COR-L47 (cell line): Measurements from ENCODE around the gene TARS3.
A peak's percentile ranks its signal among the peaks of the same experiment; 100 is the strongest.

Source experiments
- DNase-seq: peaks from one replicate; lab custom pipeline; 2025; lab: John Stamatoyannopoulos, UW

The TARS3 gene

DNA sequence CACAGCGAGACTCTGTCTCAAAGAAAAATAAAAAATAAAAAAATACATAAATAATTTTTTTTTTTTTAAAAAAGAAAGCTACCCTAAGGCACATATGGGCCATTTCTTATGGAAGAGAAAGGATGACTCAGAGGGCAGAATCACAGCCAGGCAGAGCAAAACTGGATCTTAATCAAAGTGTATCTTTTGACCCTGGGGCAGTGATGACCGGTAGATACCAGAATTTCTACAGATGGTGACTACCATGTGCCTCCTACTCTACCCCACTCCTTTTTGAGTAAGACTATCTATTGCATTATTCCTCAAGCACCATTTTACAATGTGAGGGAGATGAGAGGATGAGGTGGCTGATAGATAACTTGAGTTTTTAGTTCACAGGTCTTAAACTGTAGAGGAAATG lies 26.0 kb downstream of the TARS3 start:
- no peak for DNase-seq

DNA sequence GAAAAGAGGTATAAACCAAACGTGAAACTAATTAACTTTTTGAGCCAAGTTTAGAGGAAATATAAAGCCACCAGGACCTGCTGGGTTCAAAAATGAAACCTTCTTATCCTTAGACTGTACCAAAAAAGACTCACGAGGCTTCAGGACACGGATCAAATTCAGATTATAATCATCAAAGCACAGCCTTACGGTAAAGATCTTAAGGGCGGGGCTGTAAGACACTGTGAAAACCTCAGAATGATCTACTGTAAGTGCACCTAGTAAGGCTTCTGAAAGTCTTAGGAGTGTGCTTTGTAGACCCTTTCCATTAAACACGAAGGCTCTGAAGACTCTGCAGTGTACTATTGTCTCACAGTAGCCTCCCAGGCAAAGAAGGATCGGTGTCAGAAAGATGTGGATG lies 26.8 kb downstream of the TARS3 start:
- DNase-seq, result no peak

DNA sequence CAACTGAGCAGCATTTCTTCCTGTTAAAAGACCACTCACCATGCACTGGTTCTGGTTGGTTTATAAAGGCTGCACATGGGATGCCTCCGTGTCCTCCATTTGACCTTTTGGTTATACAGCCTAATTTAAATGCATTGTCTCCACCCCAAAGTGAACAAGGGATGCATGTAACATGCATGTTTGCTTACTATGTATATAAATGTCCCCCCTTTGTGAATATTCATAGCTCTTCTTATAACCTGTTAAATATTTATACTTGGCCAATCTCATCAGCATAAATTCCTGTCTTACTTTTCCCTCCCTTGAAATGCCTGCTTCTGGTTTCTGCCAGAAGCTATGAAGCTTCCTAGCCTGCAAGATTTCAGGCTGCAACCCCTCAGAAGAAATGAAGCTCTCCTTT lies 27.4 kb downstream of the TARS3 start:
- no peak for DNase-seq

DNA sequence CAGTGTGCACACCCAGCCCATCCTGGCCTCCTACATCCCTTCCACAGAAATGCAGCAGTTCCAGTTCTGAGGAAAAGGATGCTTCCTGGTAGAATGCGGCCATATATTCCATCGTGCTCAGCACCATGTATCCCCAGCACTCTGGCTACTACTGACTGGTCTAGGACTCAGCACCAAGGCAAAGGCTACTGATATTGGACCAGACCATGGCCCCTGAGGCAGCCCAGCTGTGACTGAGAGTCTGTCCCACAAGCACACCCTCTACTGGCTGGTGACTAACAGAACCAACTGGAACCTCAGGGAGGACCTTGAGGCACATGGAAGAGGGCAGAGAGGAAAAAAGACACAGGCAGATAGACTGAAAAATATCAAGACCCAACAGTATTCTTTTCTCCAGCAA lies 30.0 kb downstream of the TARS3 start:
- DNase-seq, result no peak

DNA sequence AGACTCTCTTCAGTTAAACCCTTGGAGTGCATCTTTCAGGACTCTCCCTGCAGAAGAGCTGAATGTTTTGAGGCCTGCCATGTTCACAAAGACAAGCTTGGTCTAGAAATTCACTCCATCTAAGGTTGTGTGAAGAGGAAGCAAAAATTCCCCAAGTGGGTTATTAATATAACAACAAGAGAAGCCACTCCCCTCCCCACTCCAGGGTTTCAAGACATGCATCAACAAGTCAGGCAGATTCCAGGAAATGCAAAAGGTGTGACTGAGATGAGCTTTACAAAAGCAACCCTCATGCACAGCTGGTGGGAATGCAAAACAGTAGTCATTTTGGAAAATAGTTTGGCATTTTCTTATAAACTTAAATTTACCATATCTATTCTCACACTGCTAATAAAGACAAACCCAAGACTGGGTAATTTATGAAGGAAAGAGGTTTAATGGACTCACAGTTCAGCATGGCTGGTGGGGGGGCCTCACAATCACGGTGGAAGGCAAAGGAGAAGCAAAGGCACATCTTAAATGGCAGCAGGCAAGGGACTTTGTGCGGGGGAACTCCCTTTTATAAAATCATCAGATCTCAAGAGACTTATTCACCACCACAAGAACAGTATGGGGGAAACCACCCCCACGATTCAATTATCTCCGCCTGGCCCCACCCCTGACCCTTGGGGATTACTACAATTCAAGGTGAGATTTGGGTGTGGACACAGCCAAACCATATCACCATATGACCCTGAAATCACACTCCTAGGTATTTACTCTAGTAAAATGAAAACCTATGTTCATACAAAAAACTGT lies 31.3 kb downstream of the TARS3 start:
- no peak for DNase-seq

DNA sequence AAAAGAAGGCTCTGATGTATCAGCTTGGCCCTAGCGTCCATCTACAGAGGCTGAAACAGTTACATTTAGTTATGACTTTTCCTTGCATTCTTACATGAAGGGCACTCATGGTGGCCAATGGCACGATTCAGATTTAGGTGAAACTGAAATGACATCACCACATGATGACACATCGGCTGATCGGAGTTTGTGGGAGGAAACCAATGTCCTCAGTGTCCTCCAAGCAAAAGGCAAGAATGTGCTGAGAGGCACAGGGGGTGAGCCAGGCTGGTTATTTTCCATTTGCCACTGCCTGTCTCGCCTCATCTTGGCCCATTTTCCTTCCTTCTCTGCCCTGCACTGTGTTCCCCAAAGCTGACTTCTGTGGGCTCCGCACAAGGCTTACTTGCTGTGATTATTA lies 34.4 kb downstream of the TARS3 start:
- no peak for DNase-seq

DNA sequence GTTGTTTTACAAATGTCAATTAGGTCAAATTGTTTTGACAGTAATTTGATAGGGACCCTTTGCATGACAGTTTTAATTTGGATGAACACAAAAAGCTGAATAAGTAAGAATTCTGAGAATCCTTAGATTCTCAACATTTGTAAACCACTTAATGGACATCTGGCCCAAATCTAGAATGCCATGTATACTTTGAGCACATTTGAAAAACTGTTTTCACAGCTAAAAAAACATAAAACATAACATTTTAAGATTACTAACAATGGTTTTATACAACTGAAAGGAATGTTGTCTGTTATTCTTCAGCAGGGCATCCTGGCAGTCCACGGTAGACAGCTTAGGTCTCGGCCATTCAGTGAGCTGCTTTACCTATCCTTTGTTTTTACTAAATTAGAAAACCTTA lies 37.6 kb downstream of the TARS3 start:
- DNase-seq, result no peak

DNA sequence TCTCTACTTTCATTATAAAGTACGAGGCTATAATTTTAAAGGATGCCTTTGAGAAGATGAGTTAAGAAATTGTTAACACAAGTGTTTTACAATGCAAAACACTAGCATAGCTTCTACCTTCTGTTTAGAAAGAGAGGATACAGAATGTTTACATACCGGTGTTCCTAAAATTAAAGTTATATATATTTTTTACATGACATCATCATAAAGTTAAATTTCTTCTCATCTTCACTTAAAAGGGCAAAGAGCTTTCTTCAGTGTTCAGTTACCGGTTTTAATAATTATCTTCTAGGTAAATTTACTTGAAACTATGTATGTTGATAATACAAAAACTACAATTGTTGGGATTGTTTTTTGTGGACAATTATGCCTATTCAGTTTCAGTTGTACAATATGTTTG lies 39.4 kb downstream of the TARS3 start:
- no peak for DNase-seq

DNA sequence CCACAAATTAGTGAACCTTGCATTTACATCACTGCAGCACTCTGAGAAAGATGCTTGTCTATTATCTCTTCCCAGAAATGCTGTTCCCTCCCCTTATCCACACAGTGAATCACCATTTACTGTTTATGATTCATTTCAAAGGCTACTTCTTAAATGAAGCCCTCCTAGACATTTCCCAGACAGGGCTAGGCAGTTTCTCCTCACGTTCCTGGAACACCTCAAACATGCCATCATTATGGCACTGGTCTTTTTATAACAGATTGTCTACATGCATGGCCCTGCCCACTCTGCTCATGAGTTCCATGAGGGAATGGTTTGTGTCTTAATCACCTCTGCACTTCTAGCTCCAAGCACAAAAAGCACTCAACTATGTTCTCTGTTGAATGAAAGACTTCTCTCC lies 39.9 kb downstream of the TARS3 start:
- no peak for DNase-seq

DNA sequence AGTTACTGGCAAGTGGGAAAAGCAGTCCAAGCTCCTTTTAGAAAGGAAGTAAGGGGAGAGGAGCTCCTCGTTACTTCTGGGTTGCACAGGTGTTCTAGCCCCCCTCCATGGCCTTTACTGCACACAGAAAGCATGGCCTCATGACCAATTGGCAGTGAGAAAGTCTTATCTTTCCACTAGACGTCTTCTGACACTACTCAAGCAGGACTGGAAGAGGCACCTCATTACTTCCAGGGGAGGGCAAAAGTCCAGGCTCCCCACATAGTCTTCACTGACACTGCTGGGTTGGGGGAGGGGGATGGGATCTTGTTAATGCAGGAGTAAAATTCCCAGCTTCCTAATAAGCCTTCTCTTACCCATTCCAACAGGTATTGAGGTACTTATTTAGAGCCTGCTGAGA lies 44.5 kb downstream of the TARS3 start:
- DNase-seq, result no peak

DNA sequence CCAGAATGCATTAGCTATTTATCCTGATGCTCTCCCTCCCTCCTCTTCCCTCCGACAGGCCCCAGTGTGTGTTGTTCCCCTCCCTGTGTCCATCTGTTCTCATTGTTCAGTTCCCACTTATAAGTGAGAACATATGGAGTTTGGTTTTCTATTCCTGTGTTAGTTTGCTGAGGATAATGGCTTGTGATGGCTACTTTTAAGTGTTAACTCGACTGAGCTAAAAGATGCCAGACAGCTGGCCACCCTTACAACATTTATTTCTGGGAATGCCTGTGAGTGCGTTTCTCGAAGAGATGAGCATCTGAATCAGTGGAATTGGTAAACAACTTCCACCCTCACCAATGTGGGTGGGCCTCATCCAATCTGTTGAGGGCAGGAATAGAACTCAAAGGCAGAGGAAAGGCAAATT lies 47.3 kb downstream of the TARS3 start:
- DNase-seq, result no peak

DNA sequence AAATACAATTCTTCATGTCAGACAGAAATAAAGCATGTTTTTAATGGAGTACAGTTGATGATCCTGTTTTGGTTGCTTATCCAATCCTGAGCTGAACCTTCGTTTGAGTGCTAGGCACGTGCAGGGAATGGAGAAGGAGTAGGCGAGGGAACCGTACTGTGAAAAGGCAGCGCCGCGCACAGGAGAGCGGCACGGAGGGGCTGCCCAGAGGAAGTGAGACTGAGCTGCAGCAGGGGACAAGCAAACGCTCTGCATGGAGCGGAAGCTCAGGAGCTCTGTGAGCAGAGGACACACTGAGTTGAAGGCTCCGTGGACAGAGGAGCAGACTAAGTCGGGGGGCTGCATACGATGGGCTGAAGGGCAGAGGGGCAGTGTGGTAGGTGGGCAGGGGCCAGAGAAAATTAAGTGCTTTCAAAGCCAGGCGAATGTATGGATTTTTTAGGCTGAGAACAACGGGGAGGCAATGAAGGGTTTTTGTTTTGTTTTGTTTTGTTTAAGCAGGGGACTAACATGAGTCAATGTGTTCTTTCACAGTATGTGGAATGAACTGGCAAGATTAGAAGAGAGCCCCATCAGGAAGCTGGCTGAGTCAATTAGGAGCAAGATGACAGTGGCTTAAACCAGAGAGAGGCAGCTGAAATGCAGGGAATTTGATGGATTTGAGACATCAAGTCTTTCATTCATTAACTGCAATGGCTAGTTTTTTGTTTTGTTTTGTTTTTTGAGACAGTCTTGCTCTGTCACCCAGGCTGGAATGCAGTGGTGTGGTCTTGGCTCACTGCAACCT lies 48.3 kb downstream of the TARS3 start:
- DNase-seq, result no peak

DNA sequence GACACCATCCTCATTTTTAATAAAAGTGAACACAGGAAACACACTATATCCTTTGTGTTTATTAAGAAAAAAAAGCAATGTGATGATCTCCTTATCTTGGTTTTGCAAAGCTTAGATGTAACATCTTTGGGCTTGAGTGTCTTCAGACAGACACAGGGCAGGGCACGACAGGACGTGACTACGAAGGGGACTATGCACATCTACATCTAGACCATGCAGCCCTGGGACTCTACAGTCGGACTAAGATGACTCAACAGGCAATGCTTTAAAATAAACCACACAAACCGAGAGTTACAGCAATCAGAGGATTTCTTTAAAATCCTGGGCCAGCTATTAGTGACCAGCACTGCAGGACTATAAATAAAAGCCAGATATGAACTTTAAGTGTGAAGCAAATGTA lies 49.3 kb downstream of the TARS3 start:
- DNase-seq, result no peak

DNA sequence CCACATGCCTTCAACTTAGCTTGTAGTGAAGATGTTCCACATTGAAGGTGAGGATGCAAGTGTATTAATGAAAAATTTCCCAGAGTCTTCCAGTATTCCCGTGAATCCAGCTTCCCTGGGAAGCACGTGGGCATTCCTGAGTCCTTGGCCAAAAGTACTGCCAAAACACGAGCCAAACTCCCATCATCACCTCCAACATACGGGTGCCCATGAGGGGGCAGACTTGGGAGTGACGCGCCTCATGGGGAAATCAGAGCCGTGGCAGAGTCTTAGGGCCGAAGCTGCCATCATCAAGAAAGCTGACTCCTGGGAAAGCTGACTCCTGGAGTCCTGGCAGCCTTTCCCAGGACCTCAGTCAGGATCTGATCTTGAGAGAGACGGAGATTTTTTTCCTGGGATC lies 52.0 kb downstream of the TARS3 start:
- DNase-seq, result no peak

DNA sequence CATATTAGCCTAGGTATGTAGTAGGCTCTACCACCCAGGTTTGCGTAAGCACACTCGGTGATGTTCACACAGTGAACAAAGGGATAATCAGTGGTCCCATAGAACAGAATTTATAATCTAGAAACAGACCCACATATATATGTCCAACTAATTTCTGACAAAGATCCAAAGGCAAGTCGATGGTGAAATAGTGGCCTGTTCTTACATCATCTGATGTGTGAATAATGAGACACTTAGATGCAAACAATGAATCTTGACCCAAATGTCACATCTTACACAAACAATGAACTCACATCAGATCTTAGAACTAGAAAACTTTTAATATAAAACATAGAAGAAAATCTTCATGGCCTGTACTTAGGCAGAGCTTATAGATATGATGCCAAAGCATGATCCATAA lies 54.5 kb downstream of the TARS3 start:
- DNase-seq, result no peak

DNA sequence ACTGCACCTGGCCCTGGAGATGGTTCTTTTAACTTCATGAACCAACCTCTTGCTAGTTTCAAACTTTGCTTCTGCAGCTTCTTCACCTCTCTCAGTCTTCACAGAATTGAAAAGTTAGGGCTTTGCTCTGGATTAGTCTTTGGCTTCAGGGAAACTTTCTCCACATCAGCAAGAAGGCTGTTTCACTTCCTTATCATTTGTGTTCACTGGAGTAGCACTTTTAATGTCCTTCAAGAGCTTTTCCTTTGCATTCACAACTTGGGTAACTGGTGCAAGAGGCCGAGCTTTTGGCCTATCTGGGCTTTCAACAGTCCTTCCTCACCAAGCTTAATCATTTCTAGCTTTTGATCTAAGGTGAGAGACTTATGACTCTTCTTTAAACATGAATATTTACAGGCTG lies 56.4 kb downstream of the TARS3 start:
- DNase-seq, result no peak

DNA sequence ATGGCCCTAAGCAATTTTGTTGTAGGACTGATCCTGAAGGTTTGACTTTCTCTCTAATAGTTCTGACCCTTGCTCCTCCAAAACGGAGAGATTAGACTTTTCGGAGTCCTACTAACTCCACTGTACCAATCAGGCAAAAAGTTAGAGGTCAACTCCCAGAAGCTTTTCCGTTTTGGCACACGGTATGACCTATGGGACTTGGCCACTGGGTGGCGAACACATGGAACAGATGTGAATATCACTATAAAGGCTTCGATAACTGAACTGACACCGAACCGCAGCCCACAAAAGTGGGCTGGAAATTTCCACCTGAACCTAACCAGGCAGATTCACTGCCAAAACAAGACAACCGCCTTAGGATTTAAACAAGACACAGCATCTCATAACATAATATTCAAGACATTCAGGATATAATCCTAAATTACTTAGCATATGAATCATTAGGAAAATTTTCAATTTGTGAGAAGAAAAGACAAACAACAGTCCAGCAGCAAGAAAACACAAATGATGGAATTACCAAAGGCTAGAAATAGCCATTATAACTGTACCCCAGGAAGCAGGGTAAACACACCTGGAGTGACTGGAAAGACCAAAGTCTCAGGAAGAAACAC lies 59.9 kb downstream of the TARS3 start:
- DNase-seq, result no peak

DNA sequence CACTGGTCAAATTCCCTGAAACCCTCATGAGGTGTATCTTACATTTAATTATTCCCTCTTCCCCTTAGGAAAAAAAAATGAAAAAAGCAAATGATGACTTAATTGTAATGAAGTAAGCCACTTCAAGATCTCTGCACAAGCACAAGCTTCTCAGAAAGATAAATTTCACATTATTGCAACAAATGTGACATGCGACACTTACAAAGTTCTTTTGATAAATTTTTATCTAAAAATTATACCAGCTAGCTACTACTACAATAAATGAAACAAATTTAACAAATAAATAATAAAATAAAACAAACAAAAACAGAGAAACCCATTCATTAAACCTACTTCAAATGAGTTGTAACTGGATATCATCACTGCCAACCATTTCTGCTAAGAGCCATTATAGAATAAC lies 62.1 kb downstream of the TARS3 start:
- DNase-seq, result no peak

DNA sequence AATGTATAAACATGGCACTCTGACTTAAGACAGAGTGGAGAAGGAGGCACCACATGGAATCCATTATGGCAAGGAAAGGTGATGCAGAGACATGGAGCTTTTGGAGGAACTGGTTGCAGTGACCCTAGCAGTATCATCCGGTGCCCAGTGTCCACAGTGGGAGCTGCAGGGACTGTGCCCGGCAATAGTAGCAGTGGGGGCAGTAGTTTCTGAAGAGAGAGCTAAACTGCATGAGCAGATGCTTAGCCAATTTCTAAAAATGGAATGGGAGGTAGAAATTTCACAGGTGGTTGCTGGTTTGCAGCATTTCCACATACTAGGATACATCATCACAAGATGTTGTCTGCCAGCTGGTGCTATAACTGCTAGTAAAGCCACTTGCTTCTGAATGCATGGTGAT lies 64.3 kb downstream of the TARS3 start:
- DNase-seq, result no peak

DNA sequence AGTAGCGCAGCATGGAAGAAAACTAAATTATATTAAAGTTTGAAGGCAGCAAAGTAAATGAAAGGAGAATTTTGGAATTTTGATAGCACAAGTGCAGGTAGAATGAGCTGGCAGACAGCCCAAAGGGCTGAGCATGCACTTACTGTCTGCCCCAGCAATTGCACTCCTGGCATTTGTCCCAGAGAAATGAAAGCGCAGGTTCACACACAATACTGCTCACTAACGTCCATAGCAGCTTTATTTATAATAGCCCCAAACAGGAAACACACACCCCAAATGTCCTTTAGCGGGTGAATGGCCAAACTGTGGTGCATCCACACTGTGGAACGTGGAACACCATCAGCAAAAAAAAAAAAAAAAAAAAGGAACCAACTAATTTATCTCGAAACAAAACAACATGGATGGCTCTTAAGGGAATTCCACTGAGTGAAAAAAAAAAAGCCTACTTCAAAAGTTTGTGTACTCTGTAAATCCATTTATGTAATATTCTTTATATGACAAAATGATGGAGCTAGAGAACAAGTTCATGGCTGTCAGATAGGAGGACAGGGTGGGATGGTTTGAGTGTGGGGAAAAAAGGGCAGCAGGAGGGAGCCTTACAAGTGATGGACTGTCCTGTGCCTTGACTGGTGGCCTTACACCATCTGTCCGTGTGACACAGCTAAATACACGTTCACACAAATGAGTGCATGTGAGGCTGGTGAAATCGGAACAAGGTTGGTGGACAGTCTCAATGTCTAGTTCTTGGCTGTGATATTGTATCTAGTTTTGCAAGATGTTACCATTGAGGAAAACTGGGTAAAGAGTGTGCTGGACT lies 66.1 kb downstream of the TARS3 start:
- DNase-seq, result peak; percentile 90

DNA sequence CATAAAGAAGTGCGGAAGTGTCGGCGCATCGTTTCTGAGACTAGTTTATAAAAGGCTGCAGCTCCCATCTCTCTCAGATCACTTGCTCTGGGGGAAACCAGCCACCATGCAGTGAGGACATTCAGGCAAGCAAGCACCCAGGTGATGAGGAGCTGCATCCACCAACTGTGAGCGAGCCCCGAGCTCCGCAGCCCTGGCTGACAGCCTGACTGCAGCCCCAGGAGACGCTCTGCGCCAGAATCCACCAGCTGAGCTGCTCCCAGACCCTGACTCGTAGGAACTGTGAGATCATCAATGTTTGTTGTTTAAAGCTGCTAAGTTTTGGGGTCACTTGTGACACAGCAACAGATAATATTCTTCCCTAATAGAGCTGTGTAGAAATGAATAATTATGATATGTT lies 67.1 kb downstream of the TARS3 start:
- DNase-seq, result no peak

DNA sequence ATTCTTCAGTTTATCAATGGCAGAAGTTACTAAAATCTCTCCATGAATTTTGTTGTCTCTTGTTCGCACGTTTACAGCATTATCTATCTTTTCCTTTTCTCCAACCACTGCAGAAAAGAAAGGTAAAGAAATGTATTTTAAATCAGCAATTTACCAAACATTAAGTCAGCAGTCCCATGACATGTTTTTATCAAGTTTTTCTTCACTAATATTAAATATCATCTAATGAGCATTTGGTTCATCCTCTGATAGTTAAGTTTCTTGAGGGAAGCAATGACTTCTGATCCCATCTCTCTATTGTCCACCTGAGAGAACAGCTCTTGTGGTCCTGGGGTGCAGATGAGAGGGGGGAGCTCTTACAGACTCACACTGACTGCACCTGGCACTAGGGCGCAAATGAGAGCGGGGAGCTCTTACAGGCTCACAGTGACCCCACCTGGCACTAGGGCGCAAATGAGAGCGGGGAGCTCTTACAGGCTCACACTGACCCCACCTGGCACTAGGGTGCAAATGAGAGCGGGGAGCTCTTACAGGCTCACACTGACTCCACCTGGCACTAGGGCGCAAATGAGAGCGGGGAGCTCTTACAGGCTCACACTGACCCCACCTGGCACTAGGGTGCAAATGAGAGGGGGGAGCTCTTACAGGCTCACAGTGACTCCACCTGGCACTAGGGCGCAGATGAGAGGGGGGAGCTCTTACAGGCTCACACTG lies 69.5 kb downstream of the TARS3 start:
- peak; percentile 8 for DNase-seq
